Neural progenitor cell (in vitro differentiated cells): ENCODE data around the gene ADCY9. TPM values are rescaled to one million over a fixed set of nuclear protein-coding genes. Genes with fewer than 3 reads are reported as not detected.

Experiments
- DNase-seq: peaks from one replicate; pipeline ENCODE4 v3.0.0-alpha.2; 2016; ENCODE audit warnings: low spot score
- H2AFZ ChIP-seq: fragments of 200-600 bp; sonication (generic); replicated peaks from 2 replicates; pipeline ENCODE4 v1.6.1; 2016; ENCODE audit warnings: antibody characterized with exemption
- H3F3A ChIP-seq: fragments of 200-600 bp; sonication (generic); 2 replicates; pipeline ENCODE4 v1.6.1; 2016; ENCODE audit warnings: antibody characterized with exemption, low read depth
- H3K27ac ChIP-seq: fragments of 200-600 bp; sonication (generic); 2 replicates; pipeline ENCODE4 v1.5.1; 2016; ENCODE audit warnings: mild to moderate bottlenecking
- H3K27me3 ChIP-seq: fragments of 200-600 bp; sonication (generic); 2 replicates; pipeline ENCODE4 v1.6.1; 2016; ENCODE audit warnings: mild to moderate bottlenecking, moderate library complexity
- H3K36me3 ChIP-seq: fragments of 200-600 bp; sonication (generic); 2 replicates; pipeline ENCODE4 v1.5.1; 2016
- H3K4me1 ChIP-seq: fragments of 200-600 bp; sonication (generic); 2 replicates; pipeline ENCODE4 v1.6.1; 2016; ENCODE audit warnings: mixed run types
- H3K4me2 ChIP-seq: fragments of 200-600 bp; sonication (generic); 2 replicates; pipeline ENCODE4 v1.6.1; 2016
- H3K4me3 ChIP-seq: fragments of 200-600 bp; sonication (generic); 2 replicates; pipeline ENCODE4 v1.5.1; 2016
- H3K79me2 ChIP-seq: fragments of 200-600 bp; sonication (generic); 2 replicates; pipeline ENCODE4 v1.6.1; 2016; ENCODE audit warnings: low read depth
- H3K9ac ChIP-seq: fragments of 200-600 bp; sonication (generic); 2 replicates; pipeline ENCODE4 v1.6.1; 2016
- H3K9me3 ChIP-seq: fragments of 200-600 bp; sonication (generic); 2 replicates; pipeline ENCODE4 v1.5.1; 2016; ENCODE audit warnings: low read depth
- H4K20me1 ChIP-seq: fragments of 200-600 bp; sonication (generic); 2 replicates; pipeline ENCODE4 v1.6.1; 2016; ENCODE audit warnings: low read depth
- H3K27ac Mint-ChIP-seq: 3 replicates; pipeline ENCODE4 v1.8.0; 2021; ENCODE audit warnings: mixed read lengths
- H3K27me3 Mint-ChIP-seq: 2 replicates; pipeline ENCODE4 v1.8.0; 2022; ENCODE audit warnings: low read depth, mild to moderate bottlenecking, inconsistent platforms, moderate library complexity, mixed read lengths; ENCODE audit not compliant: insufficient read depth
- H3K36me3 Mint-ChIP-seq: 3 replicates; pipeline ENCODE4 v1.8.0; 2021; ENCODE audit warnings: mixed read lengths
- H3K4me1 Mint-ChIP-seq: 3 replicates; pipeline ENCODE4 v1.8.0; 2021; ENCODE audit warnings: mixed read lengths
- H3K4me3 Mint-ChIP-seq: 3 replicates; pipeline ENCODE4 v1.8.0; 2021; ENCODE audit warnings: mild to moderate bottlenecking, moderate library complexity, mixed read lengths
- H3K9me3 Mint-ChIP-seq: 3 replicates; pipeline ENCODE4 v1.8.0; 2020; ENCODE audit warnings: mixed read lengths
- CTCF ChIP-seq: fragments of 200-600 bp; sonication (generic); IDR thresholded peaks from 2 replicates; pipeline ENCODE4 v1.5.1; 2017; ENCODE audit warnings: antibody characterized with exemption, mild to moderate bottlenecking
- EZH2 ChIP-seq: fragments of 200-600 bp; sonication (generic); IDR thresholded peaks from 2 replicates; pipeline ENCODE4 v1.6.1; 2017; ENCODE audit warnings: antibody characterized with exemption, mild to moderate bottlenecking, moderate library complexity
- EZH2phosphoT487 ChIP-seq: fragments of 200-600 bp; sonication (generic); IDR thresholded peaks from 2 replicates; pipeline ENCODE4 v1.6.1; 2017; ENCODE audit warnings: antibody characterized with exemption
- total RNA-seq: library from RNA; depleted of rRNA; stranded (reverse); fragments of >200 nt; gene quantifications from 2 replicates; pipeline ENCODE4 v1.2.3, GENCODE V29; 2015; ENCODE audit warnings: low replicate concordance

The ADCY9 gene
- total RNA-seq, 1 donor from 2014 or later = 1.2 TPM

GRCh38 chr16:3988824-3989223 lies 127.4 kb downstream of the ADCY9 start:
- TF ChIP-seq CTCF = no peak
- TF ChIP-seq EZH2phosphoT487 = no peak
- TF ChIP-seq EZH2 = no peak
- no peak overlapping the region for H2AFZ ChIP-seq
- H3K4me1 Mint-ChIP-seq = no peaks in the 10 kb centered on the region
- H3K4me3 Mint-ChIP-seq = no peak overlapping the region
- H3K36me3 ChIP-seq = no peaks in the 10 kb centered on the region
- DNase-seq = no peak
- no peaks in the 10 kb centered on the region for H4K20me1 ChIP-seq
- H3K27me3 Mint-ChIP-seq = peaks cover 3% of the 10 kb centered on the region
- H3K36me3 Mint-ChIP-seq = no peaks in the 10 kb centered on the region
- no peak overlapping the region for H3K27ac Mint-ChIP-seq
- no peaks in the 10 kb centered on the region for H3K79me2 ChIP-seq
- no peaks in the 10 kb centered on the region for H3K9me3 ChIP-seq
- H3K4me1 ChIP-seq = no peaks in the 10 kb centered on the region
- H3K9me3 Mint-ChIP-seq = no peaks in the 10 kb centered on the region
- no peak overlapping the region for H3K27ac ChIP-seq
- H3K4me2 ChIP-seq = no peak overlapping the region
- no peaks in the 10 kb centered on the region for H3K27me3 ChIP-seq
- no peak overlapping the region for H3K4me3 ChIP-seq
- H3F3A ChIP-seq = no peaks in the 10 kb centered on the region
- H3K9ac ChIP-seq = no peak overlapping the region

GRCh38 chr16:3988011-3988410 lies 128.2 kb downstream of the ADCY9 start:
- Histone ChIP-seq H2AFZ (no peak overlapping the region), H3K4me1 (no peaks in the 10 kb centered on the region), H3K79me2 (no peaks in the 10 kb centered on the region), H3K36me3 (no peaks in the 10 kb centered on the region), H3F3A (peaks cover 6% of the 10 kb centered on the region), H4K20me1 (no peaks in the 10 kb centered on the region), H3K27me3 (no peaks in the 10 kb centered on the region), H3K9ac (no peak overlapping the region), H3K4me3 (no peak overlapping the region), H3K4me2 (no peak overlapping the region), H3K27ac (no peak overlapping the region), H3K9me3 (no peaks in the 10 kb centered on the region)
- Mint-ChIP-seq H3K4me3 (no peak overlapping the region), H3K27me3 (peaks cover 4% of the 10 kb centered on the region), H3K36me3 (no peaks in the 10 kb centered on the region), H3K4me1 (peaks cover 4% of the 10 kb centered on the region), H3K9me3 (no peaks in the 10 kb centered on the region), H3K27ac (no peak overlapping the region)
- TF ChIP-seq EZH2phosphoT487 (no peak), EZH2 (no peak), CTCF (no peak)
- no peak for DNase-seq

DNA sequence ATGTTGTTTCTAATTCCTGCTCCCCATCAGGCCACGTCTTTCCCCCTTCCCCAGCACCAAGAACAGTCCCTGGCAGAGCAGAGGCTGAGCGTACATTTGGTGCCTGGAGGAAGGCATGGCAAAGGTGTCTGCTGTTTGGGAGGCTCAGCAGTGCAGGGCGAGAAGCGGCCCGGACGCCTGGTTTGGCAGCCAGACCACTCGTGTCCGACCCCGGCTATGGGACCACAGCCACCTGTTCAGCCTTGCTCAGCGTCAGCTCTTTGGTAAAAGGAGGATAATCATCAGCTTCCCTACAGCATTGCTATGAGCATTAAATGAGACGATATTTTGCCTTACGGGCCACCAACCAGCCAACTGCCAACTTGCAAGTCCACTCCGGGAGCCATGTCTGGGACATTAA lies 129.0 kb downstream of the ADCY9 start:
- Histone ChIP-seq H3K27me3 (no peaks in the 10 kb centered on the region), H3K4me3 (no peak overlapping the region), H3K9me3 (no peaks in the 10 kb centered on the region), H3K27ac (no peak overlapping the region), H4K20me1 (no peaks in the 10 kb centered on the region), H2AFZ (no peak overlapping the region), H3K4me2 (no peak overlapping the region), H3K79me2 (no peaks in the 10 kb centered on the region), H3K36me3 (no peaks in the 10 kb centered on the region), H3K9ac (no peak overlapping the region), H3F3A (peaks cover 6% of the 10 kb centered on the region), H3K4me1 (no peaks in the 10 kb centered on the region)
- Mint-ChIP-seq H3K27me3 (peaks cover 6% of the 10 kb centered on the region), H3K4me3 (no peak overlapping the region), H3K27ac (no peak overlapping the region), H3K9me3 (no peaks in the 10 kb centered on the region), H3K4me1 (peaks cover 6% of the 10 kb centered on the region), H3K36me3 (no peaks in the 10 kb centered on the region)
- TF ChIP-seq EZH2phosphoT487 = no peak
- TF ChIP-seq CTCF = no peak
- TF ChIP-seq EZH2 = no peak
- DNase-seq = no peak

GRCh38 chr16:3986235-3986544 lies 130.1 kb downstream of the ADCY9 start:
- Histone ChIP-seq H3K27ac (no peak overlapping the region), H2AFZ (no peak overlapping the region), H3K4me3 (no peak overlapping the region), H3K9ac (no peak overlapping the region), H3F3A (peaks cover 6% of the 10 kb centered on the region), H3K79me2 (no peaks in the 10 kb centered on the region), H3K27me3 (no peaks in the 10 kb centered on the region), H3K4me1 (no peaks in the 10 kb centered on the region), H3K4me2 (no peak overlapping the region), H3K9me3 (no peaks in the 10 kb centered on the region), H4K20me1 (no peaks in the 10 kb centered on the region), H3K36me3 (no peaks in the 10 kb centered on the region)
- no peaks in the 10 kb centered on the region for H3K9me3 Mint-ChIP-seq
- H3K27ac Mint-ChIP-seq = peak overlapping the region; percentile 65
- no peaks in the 10 kb centered on the region for H3K36me3 Mint-ChIP-seq
- H3K4me1 Mint-ChIP-seq = peaks cover 6% of the 10 kb centered on the region
- TF ChIP-seq EZH2phosphoT487 (no peak), CTCF (no peak), EZH2 (no peak)
- peaks cover 6% of the 10 kb centered on the region for H3K27me3 Mint-ChIP-seq
- no peak for DNase-seq
- peak overlapping the region; percentile 61 for H3K4me3 Mint-ChIP-seq
